SK-N-SH (cell line): Measurements from ENCODE around the gene DLK2.

Experiments used
- CTCF ChIP-seq: fragments of 200-600 bp; sonication (generic); IDR thresholded peaks from 2 replicates; pipeline ENCODE4 v1.6.1; 2017; ENCODE audit warnings: antibody characterized with exemption, mild to moderate bottlenecking, moderate library complexity
- ELF1 ChIP-seq: IDR thresholded peaks from 2 replicates; pipeline ENCODE4 v1.4.0; 2012
- JUND ChIP-seq: IDR thresholded peaks from 2 replicates; pipeline ENCODE4 v1.4.0; 2012
- RAD21 ChIP-seq: IDR thresholded peaks from 2 replicates; pipeline ENCODE4 v1.6.1; 2012; ENCODE audit warnings: mild to moderate bottlenecking, low read length
- RXRA ChIP-seq: IDR thresholded peaks from 2 replicates; pipeline ENCODE4 v1.4.0; 2012; ENCODE audit warnings: low read depth, mild to moderate bottlenecking, borderline replicate concordance
- SMC3 ChIP-seq: IDR thresholded peaks from 2 replicates; pipeline ENCODE4 v1.6.1; 2012; ENCODE audit warnings: low read depth, low read length, improper control_type of control experiment
- TAF1 ChIP-seq: IDR thresholded peaks from 2 replicates; pipeline ENCODE4 v1.6.1; 2012; ENCODE audit warnings: low read depth, mild to moderate bottlenecking, low read length, moderate library complexity, borderline replicate concordance
- USF1 ChIP-seq: IDR thresholded peaks from 2 replicates; pipeline ENCODE4 v1.4.0; 2012; ENCODE audit warnings: low read depth, borderline replicate concordance
- TF ChIP-seq, protein P1 (sequence below): IDR thresholded peaks from 2 replicates; pipeline ENCODE4; 2012
- TF ChIP-seq, protein P2 (sequence below): IDR thresholded peaks from 2 replicates; pipeline ENCODE4 v1.4.0; 2012; ENCODE audit warnings: low read depth, borderline replicate concordance

- TF ChIP-seq CTCF (no peak), RXRA (no peak), JUND (no peak), RAD21 (no peak), TAF1 (no peak), USF1 (no peak), SMC3 (no peak), ELF1 (no peak)
- TF ChIP-seq, protein P1, sequence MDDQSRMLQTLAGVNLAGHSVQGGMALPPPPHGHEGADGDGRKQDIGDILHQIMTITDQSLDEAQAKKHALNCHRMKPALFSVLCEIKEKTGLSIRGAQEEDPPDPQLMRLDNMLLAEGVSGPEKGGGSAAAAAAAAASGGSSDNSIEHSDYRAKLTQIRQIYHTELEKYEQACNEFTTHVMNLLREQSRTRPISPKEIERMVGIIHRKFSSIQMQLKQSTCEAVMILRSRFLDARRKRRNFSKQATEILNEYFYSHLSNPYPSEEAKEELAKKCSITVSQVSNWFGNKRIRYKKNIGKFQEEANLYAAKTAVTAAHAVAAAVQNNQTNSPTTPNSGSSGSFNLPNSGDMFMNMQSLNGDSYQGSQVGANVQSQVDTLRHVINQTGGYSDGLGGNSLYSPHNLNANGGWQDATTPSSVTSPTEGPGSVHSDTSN = peak; percentile 37; the same call in 1 of the 2 replicates
- TF ChIP-seq, protein P2, sequence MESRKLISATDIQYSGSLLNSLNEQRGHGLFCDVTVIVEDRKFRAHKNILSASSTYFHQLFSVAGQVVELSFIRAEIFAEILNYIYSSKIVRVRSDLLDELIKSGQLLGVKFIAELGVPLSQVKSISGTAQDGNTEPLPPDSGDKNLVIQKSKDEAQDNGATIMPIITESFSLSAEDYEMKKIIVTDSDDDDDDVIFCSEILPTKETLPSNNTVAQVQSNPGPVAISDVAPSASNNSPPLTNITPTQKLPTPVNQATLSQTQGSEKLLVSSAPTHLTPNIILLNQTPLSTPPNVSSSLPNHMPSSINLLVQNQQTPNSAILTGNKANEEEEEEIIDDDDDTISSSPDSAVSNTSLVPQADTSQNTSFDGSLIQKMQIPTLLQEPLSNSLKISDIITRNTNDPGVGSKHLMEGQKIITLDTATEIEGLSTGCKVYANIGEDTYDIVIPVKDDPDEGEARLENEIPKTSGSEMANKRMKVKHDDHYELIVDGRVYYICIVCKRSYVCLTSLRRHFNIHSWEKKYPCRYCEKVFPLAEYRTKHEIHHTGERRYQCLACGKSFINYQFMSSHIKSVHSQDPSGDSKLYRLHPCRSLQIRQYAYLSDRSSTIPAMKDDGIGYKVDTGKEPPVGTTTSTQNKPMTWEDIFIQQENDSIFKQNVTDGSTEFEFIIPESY = no peak
These were observed 50.0 kb downstream of the DLK2 start for GRCh38 chr6:43405354-43405753.
